ENCODE measurements around the gene C10orf90. TPM values are rescaled to one million over a fixed set of nuclear protein-coding genes. Genes with fewer than 3 reads are reported as not detected.

Gene C10orf90
- total RNA-seq, 1 donor from 2014 or later = not detected

DNA sequence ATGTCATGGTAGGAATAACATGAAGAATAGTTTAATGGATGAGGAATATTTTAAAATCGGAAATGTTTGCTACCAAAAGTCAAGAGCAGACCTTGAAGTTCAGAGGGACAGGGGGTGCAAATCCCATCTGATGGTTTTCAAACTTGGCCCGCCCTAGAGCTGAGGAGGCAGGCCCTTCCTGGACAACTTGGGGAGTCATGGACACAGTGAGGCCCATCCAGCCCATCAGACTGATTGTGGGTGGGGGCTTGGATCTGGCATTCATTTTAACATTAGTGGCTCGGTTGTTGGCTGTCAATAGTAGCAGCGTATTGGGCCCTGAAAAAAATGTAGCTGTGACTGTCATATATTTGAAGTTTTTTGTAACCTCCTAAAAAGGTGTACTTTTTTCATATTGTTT, 2.0 kb downstream of the C10orf90 start:
- no peak overlapping the region for H3K4me3 Mint-ChIP-seq
- no peaks in the 10 kb centered on the region for H3K27me3 Mint-ChIP-seq (ENCODE audit: insufficient read depth)
- no peak for DNase-seq (ENCODE audit: low spot score)
- no peak overlapping the region for H3K27ac Mint-ChIP-seq
- peaks cover 12% of the 10 kb centered on the region for H3K9me3 Mint-ChIP-seq
- no peaks in the 10 kb centered on the region for H3K36me3 Mint-ChIP-seq (ENCODE audit: low read depth)
- intact Hi-C loops (cut with micrococcal nuclease) = no loop called here
- H3K4me1 Mint-ChIP-seq (ENCODE audit: low read depth) = no peaks in the 10 kb centered on the region

GRCh38 chr10:126667568-126667967, 2.9 kb downstream of the C10orf90 start:
- H3K27ac Mint-ChIP-seq = no peak overlapping the region
- no peaks in the 10 kb centered on the region for H3K4me1 Mint-ChIP-seq (ENCODE audit: low read depth)
- no peak overlapping the region for H3K4me3 Mint-ChIP-seq
- no peaks in the 10 kb centered on the region for H3K27me3 Mint-ChIP-seq (ENCODE audit: insufficient read depth)
- H3K36me3 Mint-ChIP-seq (ENCODE audit: low read depth) = no peaks in the 10 kb centered on the region
- intact Hi-C loops (cut with micrococcal nuclease) = no loop called here
- H3K9me3 Mint-ChIP-seq = peaks cover 12% of the 10 kb centered on the region
- DNase-seq (ENCODE audit: low spot score) = no peak

DNA sequence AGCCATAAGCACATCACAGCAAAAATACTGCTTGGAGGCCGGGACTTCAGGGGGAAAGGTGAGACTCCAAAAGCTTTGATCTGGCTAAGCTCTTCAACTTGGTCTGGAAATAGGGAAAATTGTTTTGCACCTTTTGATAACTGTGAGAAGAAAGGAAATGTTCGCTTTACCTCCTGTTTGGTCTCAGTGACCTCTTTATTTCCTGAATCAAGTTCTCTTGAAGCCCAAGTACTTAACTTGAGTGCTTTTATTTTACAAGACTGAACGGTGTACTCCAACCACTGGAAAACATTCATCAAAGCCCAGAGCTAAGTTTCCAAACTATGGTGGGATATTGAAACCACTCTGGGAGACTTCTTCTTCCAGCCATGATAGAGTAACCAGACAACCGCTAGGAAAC, 5.3 kb downstream of the C10orf90 start:
- intact Hi-C loops (cut with micrococcal nuclease) = no loop called here
- Mint-ChIP-seq H3K9me3 (no peaks in the 10 kb centered on the region), H3K4me1 (ENCODE audit: low read depth) (no peaks in the 10 kb centered on the region), H3K36me3 (ENCODE audit: low read depth) (no peaks in the 10 kb centered on the region), H3K4me3 (no peak overlapping the region), H3K27ac (no peak overlapping the region), H3K27me3 (ENCODE audit: insufficient read depth) (no peaks in the 10 kb centered on the region)
- DNase-seq (ENCODE audit: low spot score) = no peak

GRCh38 chr10:126663880-126664279, 6.6 kb downstream of the C10orf90 start:
- no peaks in the 10 kb centered on the region for H3K4me1 Mint-ChIP-seq (ENCODE audit: low read depth)
- no peaks in the 10 kb centered on the region for H3K36me3 Mint-ChIP-seq (ENCODE audit: low read depth)
- H3K27ac Mint-ChIP-seq = no peak overlapping the region
- intact Hi-C loops (cut with micrococcal nuclease) = loop anchor here (1.0 kb wide), 1 partner anchor 45 kb away; no protein-coding TSS in a partner anchor
- no peaks in the 10 kb centered on the region for H3K9me3 Mint-ChIP-seq
- no peaks in the 10 kb centered on the region for H3K27me3 Mint-ChIP-seq (ENCODE audit: insufficient read depth)
- H3K4me3 Mint-ChIP-seq = no peak overlapping the region
- no peak for DNase-seq (ENCODE audit: low spot score)

DNA sequence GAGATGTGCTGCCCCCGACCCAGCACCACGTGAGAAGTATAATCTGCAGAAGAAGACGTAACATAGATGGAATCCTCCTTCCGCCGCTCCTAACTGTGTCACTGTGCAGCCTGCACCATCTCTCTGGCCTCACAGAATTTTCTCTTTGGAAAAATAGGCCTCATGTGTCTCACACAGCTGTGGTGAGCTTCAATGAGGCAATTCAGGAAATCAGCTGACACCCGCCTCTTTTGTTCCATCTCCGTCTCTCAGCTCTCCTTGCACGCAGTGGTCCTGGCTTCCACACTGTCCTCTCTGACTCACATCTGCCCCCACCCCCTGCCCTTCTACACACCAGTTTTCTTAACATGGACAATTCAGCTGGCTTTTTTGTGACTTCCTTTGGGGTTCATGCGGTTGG, 7.2 kb downstream of the C10orf90 start:
- Mint-ChIP-seq H3K4me1 (ENCODE audit: low read depth) (no peaks in the 10 kb centered on the region), H3K36me3 (ENCODE audit: low read depth) (no peaks in the 10 kb centered on the region), H3K9me3 (no peaks in the 10 kb centered on the region), H3K27me3 (ENCODE audit: insufficient read depth) (no peaks in the 10 kb centered on the region), H3K4me3 (no peak overlapping the region), H3K27ac (no peak overlapping the region)
- intact Hi-C loops (cut with micrococcal nuclease) = loop anchor here (1.0 kb wide), 1 partner anchor 46 kb away; no protein-coding TSS in a partner anchor
- no peak for DNase-seq (ENCODE audit: low spot score)

DNA sequence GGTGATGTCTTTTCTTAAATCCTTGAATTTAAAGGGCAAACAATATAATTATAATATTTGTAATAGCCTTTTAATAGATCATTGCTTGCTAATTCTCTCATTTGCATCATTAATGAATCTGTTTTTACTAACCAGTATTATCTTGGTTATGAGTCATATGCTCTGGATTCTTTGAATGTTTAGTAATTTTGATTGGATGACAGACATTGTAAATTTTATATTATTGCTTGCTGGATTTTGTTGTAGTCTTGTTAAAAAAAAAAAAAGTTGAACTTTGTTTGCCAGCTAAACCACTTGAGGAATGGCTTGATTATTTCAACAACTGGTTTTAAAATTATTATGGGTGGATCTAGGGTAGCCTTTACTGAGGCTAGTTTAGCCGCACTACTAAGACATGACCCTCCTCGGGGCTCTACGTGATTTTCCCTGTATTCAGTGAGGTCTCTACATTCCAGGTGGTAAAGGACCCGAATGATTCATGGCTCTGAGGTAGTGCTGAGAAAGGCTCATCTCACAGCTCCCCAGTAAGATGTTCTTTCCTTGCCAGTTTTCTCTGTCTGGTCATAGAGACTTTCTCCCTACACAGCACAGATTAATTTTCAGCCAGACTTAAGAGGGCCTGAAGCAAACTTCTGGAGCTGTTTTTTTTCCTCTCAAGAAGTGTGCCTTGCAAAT, 8.5 kb downstream of the C10orf90 start:
- intact Hi-C loops (cut with micrococcal nuclease) = no loop called here
- Mint-ChIP-seq H3K27ac (no peak overlapping the region), H3K4me3 (no peak overlapping the region), H3K9me3 (no peaks in the 10 kb centered on the region), H3K36me3 (ENCODE audit: low read depth) (no peaks in the 10 kb centered on the region), H3K27me3 (ENCODE audit: insufficient read depth) (no peaks in the 10 kb centered on the region), H3K4me1 (ENCODE audit: low read depth) (no peaks in the 10 kb centered on the region)
- no peak for DNase-seq (ENCODE audit: low spot score)

DNA sequence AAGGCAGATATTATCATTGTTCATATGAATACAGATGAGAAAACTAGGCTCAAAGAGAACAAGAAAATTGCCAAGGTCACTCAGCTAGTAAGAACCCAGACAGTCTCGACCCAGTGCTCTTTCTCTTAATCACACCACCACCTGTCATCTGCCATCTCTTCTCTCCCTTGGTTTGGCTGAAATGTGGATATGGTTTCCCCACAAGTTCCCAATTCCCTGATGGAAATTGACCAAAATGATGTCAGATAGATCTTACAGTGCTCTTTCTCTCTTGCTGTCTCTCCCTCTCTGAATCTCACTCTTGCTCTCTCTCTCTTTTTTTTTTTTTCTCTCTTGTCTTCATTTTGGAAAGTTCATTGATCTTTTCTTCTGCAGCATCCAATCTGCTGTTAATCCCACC, 9.1 kb downstream of the C10orf90 start:
- no peak for DNase-seq (ENCODE audit: low spot score)
- Mint-ChIP-seq H3K36me3 (ENCODE audit: low read depth) (no peaks in the 10 kb centered on the region), H3K27ac (no peak overlapping the region), H3K9me3 (no peaks in the 10 kb centered on the region), H3K4me1 (ENCODE audit: low read depth) (no peaks in the 10 kb centered on the region), H3K4me3 (no peak overlapping the region), H3K27me3 (ENCODE audit: insufficient read depth) (no peaks in the 10 kb centered on the region)
- intact Hi-C loops (cut with micrococcal nuclease) = no loop called here

DNA sequence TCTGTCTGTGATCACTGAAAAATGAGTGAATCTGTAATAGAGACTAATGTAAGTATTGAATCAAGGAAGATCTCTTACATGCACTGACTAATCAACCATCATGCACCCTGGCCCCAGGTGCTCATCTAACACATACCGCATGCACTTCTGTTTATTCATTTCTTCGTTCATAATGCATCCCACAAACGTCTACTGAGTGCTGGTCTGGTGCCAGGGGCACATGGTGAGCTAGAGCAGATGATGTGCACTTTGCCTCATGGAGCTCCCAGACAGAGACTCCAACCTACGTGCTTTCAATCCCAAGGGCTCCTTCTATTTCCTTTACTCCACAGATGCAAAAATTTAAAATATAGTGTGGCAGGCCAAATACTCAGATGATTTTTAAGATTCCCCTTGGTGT, 10.7 kb downstream of the C10orf90 start:
- intact Hi-C loops (cut with micrococcal nuclease) = no loop called here
- no peaks in the 10 kb centered on the region for H3K36me3 Mint-ChIP-seq (ENCODE audit: low read depth)
- no peaks in the 10 kb centered on the region for H3K27me3 Mint-ChIP-seq (ENCODE audit: insufficient read depth)
- H3K4me1 Mint-ChIP-seq (ENCODE audit: low read depth) = no peaks in the 10 kb centered on the region
- no peak overlapping the region for H3K4me3 Mint-ChIP-seq
- no peak for DNase-seq (ENCODE audit: low spot score)
- H3K9me3 Mint-ChIP-seq = no peaks in the 10 kb centered on the region
- H3K27ac Mint-ChIP-seq = no peak overlapping the region

DNA sequence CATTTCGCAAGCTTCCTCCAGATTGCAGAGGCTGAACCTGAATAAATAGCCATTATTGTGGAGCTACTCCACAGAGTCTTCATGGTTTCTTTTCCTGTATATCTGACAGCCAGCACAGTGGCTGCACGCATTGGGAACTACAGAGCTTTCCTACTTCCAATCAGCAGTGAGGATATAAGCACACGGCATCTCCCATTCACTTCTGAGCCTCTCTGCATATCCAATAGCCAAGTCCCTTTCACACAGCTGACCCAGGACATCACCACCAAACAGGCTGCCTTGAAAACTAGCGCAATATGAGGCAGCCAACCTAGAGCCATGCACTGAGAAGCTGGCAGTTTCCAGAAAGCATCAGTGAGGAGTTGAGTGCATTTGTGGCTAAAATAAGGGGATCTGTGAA, 11.6 kb downstream of the C10orf90 start:
- DNase-seq (ENCODE audit: low spot score) = no peak
- intact Hi-C loops (cut with micrococcal nuclease) = no loop called here
- H3K4me1 Mint-ChIP-seq (ENCODE audit: low read depth) = no peaks in the 10 kb centered on the region
- no peaks in the 10 kb centered on the region for H3K9me3 Mint-ChIP-seq
- no peak overlapping the region for H3K4me3 Mint-ChIP-seq
- no peaks in the 10 kb centered on the region for H3K27me3 Mint-ChIP-seq (ENCODE audit: insufficient read depth)
- H3K36me3 Mint-ChIP-seq (ENCODE audit: low read depth) = no peaks in the 10 kb centered on the region
- no peak overlapping the region for H3K27ac Mint-ChIP-seq

DNA sequence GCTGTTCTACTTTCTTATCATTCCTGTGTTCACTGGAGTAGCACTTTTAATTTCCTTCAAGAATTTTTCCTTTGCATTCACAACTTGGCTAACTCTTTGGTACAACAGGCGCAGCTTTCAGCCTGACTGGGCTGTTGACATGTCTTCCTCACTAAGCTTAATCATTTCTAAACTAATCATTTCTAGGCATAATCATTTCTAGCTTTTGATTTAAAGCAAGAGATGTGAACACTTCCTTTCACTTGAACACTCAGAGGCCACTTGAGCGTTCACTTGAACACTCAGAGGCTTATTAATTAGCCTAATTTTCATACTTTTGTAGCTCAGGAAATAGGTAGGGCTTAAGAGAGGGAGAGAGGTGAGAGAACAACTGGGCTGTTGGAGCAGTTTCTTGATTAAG, 15.9 kb downstream of the C10orf90 start:
- Mint-ChIP-seq H3K36me3 (ENCODE audit: low read depth) (no peaks in the 10 kb centered on the region), H3K27me3 (ENCODE audit: insufficient read depth) (no peaks in the 10 kb centered on the region), H3K27ac (no peak overlapping the region), H3K4me3 (no peak overlapping the region), H3K9me3 (no peaks in the 10 kb centered on the region), H3K4me1 (ENCODE audit: low read depth) (no peaks in the 10 kb centered on the region)
- intact Hi-C loops (cut with micrococcal nuclease) = no loop called here
- no peak for DNase-seq (ENCODE audit: low spot score)

- no peak overlapping the region for H3K27ac Mint-ChIP-seq
- no peaks in the 10 kb centered on the region for H3K4me1 Mint-ChIP-seq (ENCODE audit: low read depth)
- intact Hi-C loops (cut with micrococcal nuclease) = no loop called here
- no peak overlapping the region for H3K4me3 Mint-ChIP-seq
- no peaks in the 10 kb centered on the region for H3K9me3 Mint-ChIP-seq
- no peaks in the 10 kb centered on the region for H3K27me3 Mint-ChIP-seq (ENCODE audit: insufficient read depth)
- no peak for DNase-seq (ENCODE audit: low spot score)
- no peaks in the 10 kb centered on the region for H3K36me3 Mint-ChIP-seq (ENCODE audit: low read depth)
Measured at GRCh38 chr10:126651467-126651866, 19.0 kb downstream of the C10orf90 start.

DNA sequence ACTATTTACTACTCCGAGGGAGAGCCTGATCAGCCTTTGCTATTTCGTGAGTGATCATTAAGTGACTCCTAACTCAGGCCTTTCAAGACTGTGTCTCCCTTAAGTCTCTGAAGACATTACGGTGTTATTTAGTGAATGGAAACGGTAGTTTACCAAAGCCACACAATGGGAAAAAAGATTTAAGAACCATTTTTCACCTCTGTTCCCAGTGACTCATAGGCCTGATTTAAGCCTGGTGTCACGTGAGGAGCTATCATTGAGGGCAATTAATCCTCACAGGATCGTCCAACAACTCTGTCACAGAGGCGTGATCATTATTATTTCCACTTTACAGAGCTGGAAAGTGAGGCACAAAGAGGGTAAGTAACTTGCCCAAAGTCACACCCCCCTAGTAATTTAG, 20.3 kb downstream of the C10orf90 start:
- no peak for DNase-seq (ENCODE audit: low spot score)
- no peaks in the 10 kb centered on the region for H3K4me1 Mint-ChIP-seq (ENCODE audit: low read depth)
- no peaks in the 10 kb centered on the region for H3K9me3 Mint-ChIP-seq
- H3K27me3 Mint-ChIP-seq (ENCODE audit: insufficient read depth) = no peaks in the 10 kb centered on the region
- H3K27ac Mint-ChIP-seq = no peak overlapping the region
- intact Hi-C loops (cut with micrococcal nuclease) = no loop called here
- no peaks in the 10 kb centered on the region for H3K36me3 Mint-ChIP-seq (ENCODE audit: low read depth)
- no peak overlapping the region for H3K4me3 Mint-ChIP-seq

DNA sequence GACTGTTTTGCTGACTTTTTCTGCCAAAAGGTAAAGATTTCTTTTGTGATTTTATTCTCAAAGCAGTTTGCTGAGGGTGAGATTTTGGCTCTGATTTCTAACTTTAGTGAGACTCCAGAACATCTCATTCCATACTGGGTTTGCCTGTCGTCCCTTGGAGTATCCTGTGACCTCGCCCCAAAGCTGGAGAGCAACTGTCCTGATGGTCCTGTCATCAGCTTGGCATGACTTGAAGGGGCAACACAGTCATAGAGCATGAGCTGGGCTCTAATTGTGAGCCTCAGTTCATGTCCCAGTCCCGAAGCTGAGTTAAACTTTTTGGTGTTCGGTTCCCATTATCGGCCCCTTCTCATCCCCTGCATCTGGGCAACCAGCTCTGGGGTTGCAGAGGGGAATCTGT, 23.4 kb downstream of the C10orf90 start:
- Mint-ChIP-seq H3K4me1 (ENCODE audit: low read depth) (no peaks in the 10 kb centered on the region), H3K27ac (no peak overlapping the region), H3K4me3 (no peak overlapping the region), H3K36me3 (ENCODE audit: low read depth) (no peaks in the 10 kb centered on the region), H3K9me3 (peaks cover 3% of the 10 kb centered on the region), H3K27me3 (ENCODE audit: insufficient read depth) (no peaks in the 10 kb centered on the region)
- no peak for DNase-seq (ENCODE audit: low spot score)
- intact Hi-C loops (cut with micrococcal nuclease) = no loop called here

- intact Hi-C loops (cut with micrococcal nuclease) = no loop called here
- H3K27ac Mint-ChIP-seq = no peak overlapping the region
- no peak for DNase-seq (ENCODE audit: low spot score)
- no peak overlapping the region for H3K4me3 Mint-ChIP-seq
- no peaks in the 10 kb centered on the region for H3K4me1 Mint-ChIP-seq (ENCODE audit: low read depth)
- peaks cover 3% of the 10 kb centered on the region for H3K9me3 Mint-ChIP-seq
- no peaks in the 10 kb centered on the region for H3K36me3 Mint-ChIP-seq (ENCODE audit: low read depth)
- H3K27me3 Mint-ChIP-seq (ENCODE audit: insufficient read depth) = no peaks in the 10 kb centered on the region
Measured at GRCh38 chr10:126646110-126646509, 24.4 kb downstream of the C10orf90 start.

All from activated T-helper 1 cell treated with anti-CD3 and anti-CD28 coated beads, Interleukin-12 subunit alpha, Interleukin-12 subunit beta, Interleukin-2, Interleukin-4 antibody, amounts not matched to agents 30 ng/mL and 10 ng/mL and 1 ng/mL, durations not matched to agents 14 hours and 24 hours and 36 hours (primary cell).